ENCODE results near the gene KLK11. TPM values are rescaled to one million over a fixed set of nuclear protein-coding genes. Genes with fewer than 3 reads are reported as not detected.

KLK11 gene
- total RNA-seq, 2 experiments from 2014 or later: not detected

DNA sequence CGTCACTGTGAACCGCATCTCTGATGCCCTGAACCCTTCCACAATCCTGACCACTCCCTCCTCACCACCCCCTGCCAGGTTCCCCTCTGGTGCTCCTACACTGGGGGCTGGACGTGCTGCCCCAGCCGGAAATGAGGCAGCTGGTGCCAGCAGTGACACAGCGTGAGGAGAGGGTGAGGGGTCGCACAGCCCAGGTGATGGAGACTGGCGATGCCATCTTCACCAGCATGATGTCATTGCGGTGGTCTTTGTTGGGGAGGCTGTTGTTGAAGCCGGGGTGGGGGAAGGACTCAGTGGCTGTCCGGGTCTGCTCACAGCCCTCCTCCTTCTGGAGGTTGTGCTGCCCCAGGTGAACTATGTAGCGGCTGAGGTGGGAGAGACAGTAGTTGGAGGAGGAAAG, 2.5 kb downstream of the KLK11 start:
- H3K4me1 Mint-ChIP-seq: peaks cover 3% of the 10 kb centered on the region
- peaks cover 25% of the 10 kb centered on the region for H3K27me3 Mint-ChIP-seq
- DNase-seq: no peak
- no peak overlapping the region for H3K27ac Mint-ChIP-seq
- no peaks in the 10 kb centered on the region for H3K36me3 Mint-ChIP-seq
- no peaks in the 10 kb centered on the region for H3K9me3 Mint-ChIP-seq (ENCODE audit: low read depth)
- CTCF ChIA-PET: no interaction called here
- no peak overlapping the region for H3K4me3 Mint-ChIP-seq
- ATAC-seq: no peak

DNA sequence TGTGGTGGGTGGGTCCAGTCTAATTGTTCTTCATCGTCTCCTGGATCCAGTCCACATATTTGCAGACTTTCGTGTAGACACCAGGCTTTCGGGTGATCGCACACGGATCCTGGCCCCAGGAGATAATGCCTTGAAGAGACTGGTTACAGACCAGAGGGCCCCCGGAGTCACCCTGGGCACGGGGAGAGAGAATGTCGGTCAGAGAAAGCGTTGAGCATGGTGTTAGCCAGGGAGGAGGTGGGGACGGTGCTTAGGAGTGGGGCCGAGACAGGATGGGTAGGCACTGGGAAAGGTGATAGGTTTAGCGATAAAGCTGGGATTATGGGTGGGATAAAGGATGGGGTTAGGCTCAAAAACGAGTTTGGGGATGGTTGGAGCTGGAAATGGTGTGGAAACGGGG, 3.9 kb downstream of the KLK11 start:
- H3K4me3 Mint-ChIP-seq: no peak overlapping the region
- DNase-seq (no peak), ATAC-seq (no peak)
- no peaks in the 10 kb centered on the region for H3K9me3 Mint-ChIP-seq (ENCODE audit: low read depth)
- H3K36me3 Mint-ChIP-seq: peaks cover 3% of the 10 kb centered on the region
- peaks cover 36% of the 10 kb centered on the region for H3K27me3 Mint-ChIP-seq
- CTCF ChIA-PET: no interaction called here
- no peak overlapping the region for H3K27ac Mint-ChIP-seq
- peaks cover 7% of the 10 kb centered on the region for H3K4me1 Mint-ChIP-seq

DNA sequence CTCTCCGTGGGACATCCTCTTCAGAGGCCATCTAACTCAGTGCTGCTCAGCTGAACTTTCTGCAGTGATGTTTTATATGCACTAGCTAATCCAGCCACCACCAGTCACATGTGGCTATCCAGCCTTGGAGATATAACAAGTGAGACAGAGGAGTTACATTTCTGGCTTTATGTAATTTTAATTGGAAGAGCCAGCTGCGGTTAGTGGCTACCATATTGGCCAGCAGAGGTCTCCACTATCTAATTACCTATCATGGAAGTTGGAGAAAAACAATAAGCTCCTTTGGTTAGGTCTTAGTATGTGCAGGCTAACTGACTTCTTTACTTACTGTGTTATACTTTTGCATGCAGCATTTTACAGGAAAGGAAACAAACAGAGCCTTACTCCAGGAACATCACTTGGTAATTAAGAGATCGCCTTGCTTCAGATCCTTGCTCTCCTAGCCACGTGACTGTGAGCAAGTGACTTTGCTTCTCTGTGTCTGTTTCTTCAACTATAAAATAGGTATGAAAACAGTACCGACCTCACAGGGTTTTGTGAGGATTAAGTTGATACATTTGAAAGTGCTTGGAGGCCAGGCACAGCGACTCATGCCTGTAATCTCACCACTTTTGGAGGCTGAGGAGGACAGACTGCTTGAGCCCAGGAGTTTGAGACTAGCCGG, 5.3 kb downstream of the KLK11 start:
- Mint-ChIP-seq H3K4me3 (no peak overlapping the region), H3K27ac (no peak overlapping the region), H3K36me3 (peaks cover 3% of the 10 kb centered on the region), H3K4me1 (peaks cover 11% of the 10 kb centered on the region), H3K27me3 (peaks cover 46% of the 10 kb centered on the region), H3K9me3 (ENCODE audit: low read depth) (no peaks in the 10 kb centered on the region)
- CTCF ChIA-PET: interaction anchor here (1.1 to 1.4 kb wide), 3 partner anchors 76 to 135 kb away, joined by 3 to 13 read pairs (median 4); no protein-coding TSS in a partner anchor
- DNase-seq: no peak
- ATAC-seq: no peak

DNA sequence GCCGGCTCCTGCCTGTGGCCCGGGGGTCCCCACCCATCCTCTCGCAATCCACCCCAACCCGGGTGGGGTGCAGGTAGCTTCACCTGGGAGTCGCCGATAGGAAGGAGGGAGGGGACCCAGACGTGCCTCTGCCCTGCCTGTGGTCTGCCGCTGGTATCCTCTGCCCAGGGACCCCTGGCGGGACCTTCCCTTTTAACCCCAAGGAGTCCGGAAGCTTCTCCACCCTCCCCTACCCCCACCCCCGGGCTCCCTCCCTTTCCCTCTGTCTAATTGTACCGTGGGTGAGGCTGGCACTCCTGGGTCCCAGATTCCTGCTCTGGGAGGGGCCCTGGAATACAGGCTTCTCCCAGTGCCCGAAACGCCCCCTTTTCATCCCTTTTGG, 6.9 kb downstream of the KLK11 start, which contains the start of gene KLK10:
TSS of gene KLK10 (minus strand) at position 166 of the 382 bp plus-strand sequence. CDS start 579 bp downstream, outside the sequence.
- Mint-ChIP-seq H3K9me3 (ENCODE audit: low read depth) (no peaks in the 10 kb centered on the region), H3K36me3 (peaks cover 3% of the 10 kb centered on the region), H3K4me3 (peak within 1 kb of the TSS; percentile 17), H3K27ac (no peak within 1 kb of the TSS), H3K4me1 (peaks cover 13% of the 10 kb centered on the region), H3K27me3 (peaks cover 50% of the 10 kb centered on the region)
- CTCF ChIA-PET: interaction anchor here (4.3 kb wide), 1 partner anchor 76 kb away, joined by 19 read pairs; no protein-coding TSS in a partner anchor
- DNase-seq (no peak), ATAC-seq (no peak)

DNA sequence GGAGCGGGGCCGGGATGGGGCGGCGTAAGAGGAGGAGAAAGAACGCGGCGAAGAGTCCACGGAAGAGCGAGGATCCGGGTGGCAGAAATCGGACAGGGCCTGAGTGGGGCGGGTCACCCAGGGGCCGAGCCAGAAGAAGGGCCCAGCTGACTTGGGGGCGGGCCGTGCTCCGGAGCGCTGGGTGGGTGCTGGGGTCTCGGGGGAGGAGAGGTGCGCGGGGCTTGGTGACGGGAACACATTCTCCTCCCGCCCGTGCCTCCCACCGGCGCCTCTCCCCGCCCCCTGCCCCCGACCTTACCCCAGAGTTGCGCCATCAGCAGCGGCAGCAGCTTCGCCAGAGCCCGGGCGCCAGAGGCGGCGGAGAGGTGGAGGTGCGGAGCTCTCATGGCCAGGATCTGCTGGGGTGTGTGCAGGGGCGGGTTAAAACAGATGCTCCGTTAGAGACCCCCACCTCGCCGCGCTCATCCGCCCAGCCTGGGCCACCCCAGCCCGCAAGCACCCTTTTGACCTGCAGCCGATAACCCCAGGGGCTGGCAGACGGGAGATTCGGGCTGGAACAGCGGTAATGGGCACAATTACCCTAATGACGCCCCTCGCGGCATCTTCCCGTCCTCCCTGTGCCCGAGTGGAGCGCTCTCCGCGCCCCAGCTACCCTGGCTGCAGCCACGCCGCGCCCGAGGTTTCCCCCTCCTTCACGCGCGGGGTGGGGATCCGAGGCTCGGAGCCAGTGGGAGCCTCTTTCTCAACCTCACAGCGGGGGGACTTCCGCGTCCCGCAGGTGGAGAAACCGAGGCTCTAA, 7.5 kb downstream of the KLK11 start:
- H3K9me3 Mint-ChIP-seq (ENCODE audit: low read depth): no peaks in the 10 kb centered on the region
- ATAC-seq (no peak), DNase-seq (no peak)
- CTCF ChIA-PET: interaction anchor here (4.3 kb wide), 1 partner anchor 77 kb away, joined by 19 read pairs; no protein-coding TSS in a partner anchor
- peaks cover 3% of the 10 kb centered on the region for H3K36me3 Mint-ChIP-seq
- H3K27ac Mint-ChIP-seq: no peak overlapping the region
- H3K27me3 Mint-ChIP-seq: peaks cover 51% of the 10 kb centered on the region
- peak overlapping the region; percentile 17 for H3K4me3 Mint-ChIP-seq
- peaks cover 19% of the 10 kb centered on the region for H3K4me1 Mint-ChIP-seq

DNA sequence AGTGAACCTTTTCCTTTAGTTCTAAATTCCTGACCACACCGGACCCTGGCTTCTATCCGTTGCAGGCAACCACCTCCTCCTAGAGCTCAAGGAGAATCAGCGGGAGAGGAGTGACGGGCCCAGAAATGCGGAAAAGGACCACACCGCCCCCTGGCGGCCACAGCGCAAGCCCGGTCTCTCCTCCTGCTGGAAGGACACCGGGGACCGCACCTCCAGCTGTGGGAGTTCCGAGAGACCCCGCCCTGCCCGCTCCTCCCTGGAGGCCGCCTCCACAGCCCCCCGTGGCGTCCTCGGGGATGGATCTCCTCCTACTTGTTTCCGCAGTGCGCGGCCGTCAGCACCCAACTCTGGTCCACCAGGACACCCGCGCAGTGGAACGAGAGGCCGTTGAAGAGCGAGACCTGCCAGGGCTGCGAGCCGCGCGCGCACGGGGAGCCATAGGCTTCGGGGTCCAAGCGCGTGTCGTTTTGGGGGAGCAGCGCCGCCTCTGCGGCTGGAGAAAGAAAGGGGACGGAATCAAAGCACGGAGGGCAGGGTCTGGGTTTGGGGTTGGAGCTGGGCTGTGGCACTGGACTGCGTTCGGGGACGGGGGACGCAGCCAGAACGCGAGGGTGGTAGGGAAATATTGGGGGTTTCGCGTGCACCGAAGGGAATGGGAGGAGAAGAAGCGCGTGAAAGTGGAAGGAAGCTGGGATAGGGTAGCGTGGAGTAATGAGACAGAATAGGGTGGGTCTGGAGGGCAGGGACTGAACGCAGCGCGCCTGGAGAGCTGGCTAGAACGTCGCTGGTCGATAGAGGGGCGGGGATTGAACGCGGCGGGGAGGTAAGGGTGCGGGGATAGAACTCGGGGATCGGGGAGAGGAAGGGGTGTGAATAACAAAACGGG, 9.4 kb downstream of the KLK11 start:
- H3K4me3 Mint-ChIP-seq: no peak overlapping the region
- no peak overlapping the region for H3K27ac Mint-ChIP-seq
- ATAC-seq (peak; percentile 51), DNase-seq (peak; percentile 50)
- peaks cover 21% of the 10 kb centered on the region for H3K4me1 Mint-ChIP-seq
- H3K9me3 Mint-ChIP-seq (ENCODE audit: low read depth): no peaks in the 10 kb centered on the region
- H3K36me3 Mint-ChIP-seq: peaks cover 3% of the 10 kb centered on the region
- H3K27me3 Mint-ChIP-seq: peaks cover 51% of the 10 kb centered on the region
- CTCF ChIA-PET: interaction anchor here (0.6 to 4.3 kb wide), 7 partner anchors 11 to 531 kb away, joined by 3 to 19 read pairs (median 3); partner anchors contain the start of gene KLK8

DNA sequence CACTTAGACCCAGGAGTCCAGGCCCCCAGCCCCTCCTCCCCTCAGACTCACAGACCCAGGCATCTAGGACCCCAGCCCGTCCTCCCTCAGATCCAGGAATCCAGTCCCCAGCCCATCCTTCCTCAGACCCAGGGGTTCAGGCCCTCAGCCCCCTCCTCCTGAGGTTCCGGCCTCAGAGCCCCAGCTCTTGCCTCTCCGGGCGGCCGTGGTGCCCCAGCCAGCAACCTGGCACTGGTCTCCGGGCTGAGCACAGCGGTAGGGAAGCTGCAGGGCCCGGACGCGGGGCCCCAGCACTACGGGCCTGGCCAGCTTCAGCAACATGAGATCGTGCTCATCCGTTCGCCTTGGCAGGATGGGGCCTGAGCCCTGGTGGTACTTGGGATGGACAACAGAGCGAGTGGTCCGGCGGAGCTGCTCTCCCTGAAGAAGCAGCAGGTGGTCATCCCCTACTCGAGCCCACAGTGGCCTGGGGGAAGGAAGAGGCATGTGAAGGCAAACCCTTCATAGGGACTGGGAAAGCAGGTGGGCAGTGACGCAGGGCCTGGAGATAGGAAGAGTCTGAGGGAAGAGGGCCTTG, 10.6 kb downstream of the KLK11 start:
- Mint-ChIP-seq H3K36me3 (peaks cover 3% of the 10 kb centered on the region), H3K27me3 (peaks cover 49% of the 10 kb centered on the region), H3K9me3 (ENCODE audit: low read depth) (no peaks in the 10 kb centered on the region), H3K4me1 (peaks cover 21% of the 10 kb centered on the region), H3K4me3 (no peak overlapping the region), H3K27ac (no peak overlapping the region)
- ATAC-seq (no peak), DNase-seq (no peak)
- CTCF ChIA-PET: interaction anchor here (4.3 kb wide), 1 partner anchor 80 kb away, joined by 19 read pairs; no protein-coding TSS in a partner anchor

DNA sequence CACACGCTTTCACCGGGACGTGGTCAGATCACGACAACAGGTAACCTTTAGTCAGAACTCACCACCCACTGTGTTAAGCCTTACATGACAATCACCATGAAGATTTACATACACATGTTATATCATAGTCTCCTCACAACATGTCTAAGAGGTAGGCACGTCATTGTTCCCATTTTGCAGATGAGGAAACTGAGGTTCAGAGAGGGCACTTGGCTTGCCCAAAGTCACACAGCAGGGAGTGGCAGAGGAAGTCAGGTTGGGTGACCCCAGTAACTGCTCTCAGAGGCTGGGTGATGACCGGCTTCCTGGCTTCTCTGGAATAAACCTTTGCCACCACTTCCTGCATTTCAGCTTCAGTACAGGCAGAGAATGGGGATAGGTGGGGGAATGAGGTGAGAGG, 12.2 kb downstream of the KLK11 start:
- DNase-seq: no peak
- H3K4me1 Mint-ChIP-seq: peaks cover 18% of the 10 kb centered on the region
- H3K27ac Mint-ChIP-seq: no peak overlapping the region
- H3K27me3 Mint-ChIP-seq: peaks cover 35% of the 10 kb centered on the region
- no peak for ATAC-seq
- no peak overlapping the region for H3K4me3 Mint-ChIP-seq
- peaks cover 3% of the 10 kb centered on the region for H3K36me3 Mint-ChIP-seq
- CTCF ChIA-PET: no interaction called here
- no peaks in the 10 kb centered on the region for H3K9me3 Mint-ChIP-seq (ENCODE audit: low read depth)

DNA sequence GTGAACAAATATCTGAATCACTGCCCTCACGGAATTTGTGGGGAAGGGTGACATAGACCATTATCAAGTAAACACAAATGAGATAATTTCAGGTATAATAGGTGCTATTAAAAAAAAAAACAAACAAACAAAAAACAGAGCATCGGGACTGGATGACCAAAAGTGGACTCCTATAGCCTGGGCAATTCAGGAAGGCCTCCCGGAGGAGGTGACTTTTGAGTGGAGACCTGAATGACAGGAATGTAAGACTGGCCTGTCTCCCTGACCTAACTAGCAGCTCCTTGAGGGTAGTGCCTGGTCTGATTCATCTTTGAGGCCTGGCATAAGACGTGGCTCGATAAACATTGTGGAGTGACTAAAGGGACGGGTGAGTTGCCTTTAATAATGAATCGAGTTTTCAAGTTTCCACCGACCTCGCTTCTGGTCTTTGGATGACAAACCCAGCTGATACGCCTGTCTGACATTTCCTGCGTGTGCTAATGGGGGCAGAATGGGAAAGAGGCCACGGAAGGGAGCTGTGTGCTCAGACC, 13.7 kb downstream of the KLK11 start:
- H3K36me3 Mint-ChIP-seq: no peaks in the 10 kb centered on the region
- H3K27ac Mint-ChIP-seq: no peak overlapping the region
- no peak for ATAC-seq
- H3K4me1 Mint-ChIP-seq: peaks cover 14% of the 10 kb centered on the region
- no peaks in the 10 kb centered on the region for H3K9me3 Mint-ChIP-seq (ENCODE audit: low read depth)
- no peak overlapping the region for H3K4me3 Mint-ChIP-seq
- peaks cover 24% of the 10 kb centered on the region for H3K27me3 Mint-ChIP-seq
- CTCF ChIA-PET: interaction anchor here (1.3 kb wide), 1 partner anchor 91 kb away, joined by 4 read pairs; no protein-coding TSS in a partner anchor
- DNase-seq: no peak

DNA sequence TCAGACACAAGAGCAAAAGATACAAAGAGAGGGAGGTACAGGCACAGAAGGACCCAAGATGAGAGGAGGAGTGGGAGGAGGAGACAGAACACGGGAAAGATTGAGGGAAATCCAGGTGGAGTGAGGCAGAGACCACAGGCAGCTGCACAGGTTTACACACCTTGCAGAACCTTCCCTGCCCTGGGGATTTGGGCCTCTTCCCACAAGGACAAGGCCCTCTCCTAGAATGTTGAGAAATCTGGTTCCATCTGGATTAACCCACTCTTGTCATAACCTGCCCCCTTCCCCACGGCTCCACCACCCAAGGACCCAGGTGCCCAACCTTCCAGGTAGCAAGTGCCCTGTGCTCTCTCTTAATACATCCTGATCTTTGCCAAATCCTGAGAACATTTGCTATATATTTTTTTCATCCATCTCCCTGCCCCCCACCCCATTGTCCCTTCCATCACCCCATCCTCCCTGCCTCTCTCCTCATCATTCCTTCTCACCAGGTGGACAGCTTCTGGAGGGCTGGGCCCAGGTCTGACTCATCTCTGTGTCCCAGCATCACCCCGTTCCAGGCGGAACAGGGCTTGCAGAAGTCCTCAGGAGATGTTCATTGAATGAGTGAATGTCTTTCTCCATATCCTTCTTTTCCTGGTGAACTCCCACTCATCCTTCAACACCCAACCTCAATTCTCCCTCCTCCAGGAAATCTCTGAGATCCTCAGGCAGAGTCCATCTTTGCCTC, 16.2 kb downstream of the KLK11 start:
- CTCF ChIA-PET: no interaction called here
- H3K9me3 Mint-ChIP-seq (ENCODE audit: low read depth): no peaks in the 10 kb centered on the region
- peaks cover 9% of the 10 kb centered on the region for H3K4me1 Mint-ChIP-seq
- no peak for ATAC-seq
- H3K36me3 Mint-ChIP-seq: no peaks in the 10 kb centered on the region
- H3K4me3 Mint-ChIP-seq: no peak overlapping the region
- no peak overlapping the region for H3K27ac Mint-ChIP-seq
- no peak for DNase-seq
- peaks cover 9% of the 10 kb centered on the region for H3K27me3 Mint-ChIP-seq

DNA sequence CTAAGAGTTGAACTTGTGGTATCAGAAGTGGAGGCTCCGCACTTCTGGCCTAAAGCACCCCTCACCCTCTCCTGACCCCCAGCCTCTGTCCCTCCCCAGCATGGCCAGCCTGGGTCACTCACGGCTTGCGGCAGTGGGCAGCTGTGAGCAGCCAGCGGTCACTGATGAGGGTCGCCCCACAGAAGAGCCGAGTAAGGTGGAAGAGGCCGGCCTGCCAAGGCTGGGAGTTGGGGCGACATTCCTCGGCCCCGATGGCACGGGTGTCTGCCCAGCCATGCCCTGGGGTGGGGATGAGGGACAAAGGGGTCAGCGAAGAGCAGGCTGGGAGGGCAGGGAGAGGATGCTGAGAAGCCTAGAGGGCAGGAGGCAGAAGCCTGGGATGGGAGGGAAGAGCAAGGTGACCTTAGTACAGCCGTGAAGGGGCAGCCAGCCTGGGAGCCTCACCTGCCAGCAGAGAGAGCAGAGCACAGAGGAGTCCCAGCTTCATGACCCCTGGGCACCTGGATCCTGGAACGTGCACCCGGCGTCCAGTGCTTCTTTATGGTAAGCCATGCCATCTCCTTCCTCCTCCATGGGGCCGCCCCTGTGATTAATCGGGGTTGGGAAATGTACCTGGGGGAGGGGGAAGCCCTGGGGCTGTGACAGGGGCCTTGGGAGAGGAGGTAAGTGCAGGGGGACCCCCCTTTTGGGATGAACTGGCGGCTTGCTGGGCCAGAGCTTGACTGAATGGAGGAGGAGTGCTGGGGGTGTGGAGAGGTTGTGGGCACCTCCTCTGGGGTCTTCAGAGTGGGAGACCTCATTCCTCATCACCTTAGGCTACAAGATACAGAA, 17.1 kb downstream of the KLK11 start:
- no peak for ATAC-seq
- CTCF ChIA-PET: interaction anchor here (0.6 kb wide), 1 partner anchor 736 kb away, joined by 3 read pairs; no protein-coding TSS in a partner anchor
- peaks cover 9% of the 10 kb centered on the region for H3K27me3 Mint-ChIP-seq

More for the DNA sequence above, 17.1 kb downstream of the KLK11 start:
- DNase-seq: no peak
- Mint-ChIP-seq H3K9me3 (ENCODE audit: low read depth) (no peaks in the 10 kb centered on the region), H3K27ac (no peak overlapping the region), H3K4me3 (no peak overlapping the region), H3K36me3 (no peaks in the 10 kb centered on the region), H3K4me1 (peaks cover 5% of the 10 kb centered on the region)
